Activated T-helper 1 cell treated with anti-CD3 and anti-CD28 coated beads, Interleukin-2, amount 50 U/mL, for 16 hours (primary cell): ENCODE results near the gene CELA2A.
"Not testable (repeated sequence)": the region's sequence is repeated elsewhere in the genome, so short reads cannot be mapped to it uniquely, and the experiment has no call there.

Experiments
- DNase-seq, 2 donors: peaks; one replicate each; pipeline ENCODE4 v3.0.0-alpha.2; 2020; ENCODE audit warnings: low read depth in 1 of 2, low spot score in 1 of 2

CELA2A gene

DNA sequence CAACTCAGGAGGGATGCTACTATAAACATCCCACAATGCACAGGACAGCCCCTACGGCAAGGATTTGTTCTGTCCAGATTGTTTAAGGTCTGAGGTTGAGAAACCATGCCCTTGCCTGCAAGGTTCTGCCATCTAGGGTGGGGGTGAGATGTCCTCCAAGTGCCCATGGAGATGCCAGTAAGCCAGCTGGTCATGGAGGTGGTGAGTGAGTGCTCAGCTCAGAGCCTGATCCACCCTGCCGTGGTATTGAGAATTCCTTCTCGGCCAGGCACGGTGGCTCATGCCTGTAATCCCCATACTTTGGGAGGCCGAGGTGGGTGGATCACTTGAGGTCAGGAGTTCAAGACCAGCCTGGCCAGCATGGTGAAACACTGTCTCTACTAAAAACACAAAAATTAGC, 31.6 kb upstream of the CELA2A start:
- no peak for DNase-seq

DNA sequence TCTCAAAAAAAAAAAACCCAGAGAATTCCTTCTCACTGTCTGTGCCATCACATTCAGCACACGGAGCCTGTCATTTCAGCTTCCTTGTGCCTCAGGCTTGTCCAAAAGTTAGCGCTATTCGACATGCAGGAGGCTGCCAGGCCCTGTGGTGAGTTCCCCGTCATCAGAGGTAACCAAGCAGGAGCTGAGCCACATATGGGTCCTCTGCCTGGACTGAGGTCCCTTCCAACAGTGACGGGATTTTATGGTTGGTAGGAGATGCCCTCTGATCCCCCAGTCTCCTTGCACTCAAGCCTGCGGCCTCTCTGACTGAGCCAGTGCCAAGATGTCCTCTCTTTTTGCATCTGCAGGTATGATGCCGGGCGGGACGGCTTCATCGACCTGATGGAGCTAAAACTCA, 31.0 kb upstream of the CELA2A start:
- DNase-seq = no peak

- DNase-seq = no peak
These were observed 30.6 kb upstream of the CELA2A start for GRCh38 chr1:15425958-15426357.

- DNase-seq = no peak
These were observed 29.8 kb upstream of the CELA2A start for GRCh38 chr1:15426492-15427279.

- no peak for DNase-seq
These were observed 29.3 kb upstream of the CELA2A start for GRCh38 chr1:15427280-15427666.

GRCh38 chr1:15428252-15428651, 28.3 kb upstream of the CELA2A start:
- not testable (repeated sequence) for DNase-seq

DNA sequence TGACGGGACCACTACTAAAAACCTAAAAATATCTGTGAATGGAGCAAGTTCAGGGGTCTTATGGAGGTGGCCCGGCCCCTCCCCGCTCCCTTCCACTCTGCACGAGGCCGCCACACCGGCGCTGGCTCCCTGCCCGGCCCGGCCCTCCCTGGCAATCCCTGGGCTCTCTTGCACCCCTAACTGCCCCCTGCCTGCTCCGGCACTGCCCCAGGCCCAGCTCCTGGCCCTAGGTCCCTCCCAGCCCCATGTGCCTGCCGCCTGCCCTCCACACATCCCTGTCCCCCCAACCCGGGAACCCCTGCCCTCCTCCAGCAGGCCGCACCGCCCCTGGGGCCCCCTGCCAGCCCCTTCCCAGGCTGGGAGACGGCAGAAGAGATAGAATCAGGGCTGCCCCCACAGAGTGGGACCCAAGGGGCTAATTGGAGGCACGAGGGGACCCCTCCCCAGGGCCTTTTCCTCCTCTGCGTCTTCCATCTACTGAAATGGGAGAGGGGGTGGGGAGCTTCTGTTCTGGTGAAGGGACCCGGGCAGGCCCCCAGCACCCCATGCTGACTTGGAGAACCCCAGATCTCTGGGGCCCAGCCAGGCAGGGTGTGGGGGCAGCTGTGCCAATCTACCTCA, 27.6 kb upstream of the CELA2A start:
- no peak for DNase-seq

DNA sequence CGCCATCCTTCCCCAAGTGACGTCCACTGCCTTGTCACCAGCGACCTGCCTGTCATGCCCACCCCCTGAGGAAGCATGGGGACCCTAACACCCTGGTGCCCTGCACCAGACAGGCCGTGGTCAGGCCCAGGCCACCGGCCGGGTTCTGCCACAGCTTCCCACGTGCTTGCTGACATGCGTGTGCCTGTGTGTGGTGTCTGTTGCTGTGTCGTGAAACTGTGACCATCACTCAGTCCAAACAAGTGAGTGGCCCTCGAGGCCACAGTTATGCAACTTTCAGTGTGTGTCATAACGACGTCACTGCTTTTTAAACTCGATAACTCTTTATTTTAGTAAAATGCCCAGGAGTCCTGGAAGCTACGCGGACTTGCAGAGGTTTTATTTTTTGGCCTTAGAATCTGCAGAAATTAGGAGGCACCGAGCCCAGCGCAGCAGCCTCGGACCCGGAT, 26.8 kb upstream of the CELA2A start:
- no peak for DNase-seq

GRCh38 chr1:15430787-15431570, 25.6 kb upstream of the CELA2A start:
- peak; percentile 57 to 72 for DNase-seq

DNA sequence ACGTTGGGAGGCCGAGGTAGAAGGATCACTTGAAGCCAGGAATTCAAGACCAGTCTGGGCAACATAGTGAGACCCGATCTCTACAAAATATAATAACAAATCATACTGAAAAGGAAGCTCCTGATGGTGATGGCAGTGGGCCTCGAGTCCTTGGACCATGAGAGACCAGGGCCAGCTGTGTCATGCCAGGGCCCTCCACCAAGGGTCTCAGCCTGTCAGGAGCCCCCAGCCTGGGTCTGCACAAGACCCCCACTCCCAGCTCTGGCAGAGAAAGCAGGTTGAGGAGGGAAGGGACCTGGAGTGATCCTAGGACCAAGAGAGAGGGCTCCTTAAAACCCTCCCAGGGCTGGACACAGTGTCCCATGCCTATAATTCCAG, 25.0 kb upstream of the CELA2A start:
- DNase-seq = no peak

GRCh38 chr1:15432324-15432723, 24.2 kb upstream of the CELA2A start:
- DNase-seq = no peak

GRCh38 chr1:15433471-15433870, 23.1 kb upstream of the CELA2A start:
- no peak for DNase-seq

DNA sequence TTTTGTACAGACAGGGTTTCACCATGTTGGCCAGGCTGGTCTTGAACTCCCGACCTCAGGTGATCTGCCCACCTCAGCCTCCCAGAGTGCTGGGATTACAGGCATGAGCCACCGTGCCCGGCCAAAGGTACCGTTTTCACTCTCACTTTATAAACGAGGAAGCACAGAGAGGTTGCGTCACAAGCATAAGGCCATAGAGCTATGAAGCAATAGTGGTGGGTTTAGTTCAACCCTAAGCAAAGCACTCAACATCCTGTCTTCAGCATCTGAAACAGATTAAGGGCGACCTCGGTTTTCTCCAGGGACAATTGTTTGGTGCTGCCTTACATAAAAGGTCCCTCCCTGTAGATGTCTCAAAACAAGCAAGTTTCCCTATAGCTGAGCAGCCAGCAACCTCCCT, 21.8 kb upstream of the CELA2A start:
- not testable (repeated sequence) for DNase-seq

GRCh38 chr1:15435239-15436077, 21.1 kb upstream of the CELA2A start:
- no peak for DNase-seq

- no peak for DNase-seq
These were observed 19.6 kb upstream of the CELA2A start for GRCh38 chr1:15436881-15437442.

GRCh38 chr1:15439325-15439724, 17.2 kb upstream of the CELA2A start:
- DNase-seq = no peak

DNA sequence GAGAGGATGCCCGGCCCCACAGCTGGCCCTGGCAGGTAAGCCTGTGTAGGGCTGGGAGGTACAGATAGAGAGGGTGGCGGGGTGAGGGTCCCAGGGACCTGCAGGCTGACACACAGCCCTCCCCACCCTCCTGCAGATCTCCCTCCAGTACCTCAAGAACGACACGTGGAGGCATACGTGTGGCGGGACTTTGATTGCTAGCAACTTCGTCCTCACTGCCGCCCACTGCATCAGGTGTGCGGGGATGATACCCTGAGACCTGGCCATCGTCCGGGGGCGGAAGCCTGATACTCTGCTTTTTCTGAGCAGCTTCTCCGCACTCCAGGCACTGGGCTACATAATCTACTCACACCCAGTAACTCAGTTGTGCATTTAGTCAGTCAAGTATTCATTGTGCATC, 16.2 kb upstream of the CELA2A start:
- no peak for DNase-seq

DNA sequence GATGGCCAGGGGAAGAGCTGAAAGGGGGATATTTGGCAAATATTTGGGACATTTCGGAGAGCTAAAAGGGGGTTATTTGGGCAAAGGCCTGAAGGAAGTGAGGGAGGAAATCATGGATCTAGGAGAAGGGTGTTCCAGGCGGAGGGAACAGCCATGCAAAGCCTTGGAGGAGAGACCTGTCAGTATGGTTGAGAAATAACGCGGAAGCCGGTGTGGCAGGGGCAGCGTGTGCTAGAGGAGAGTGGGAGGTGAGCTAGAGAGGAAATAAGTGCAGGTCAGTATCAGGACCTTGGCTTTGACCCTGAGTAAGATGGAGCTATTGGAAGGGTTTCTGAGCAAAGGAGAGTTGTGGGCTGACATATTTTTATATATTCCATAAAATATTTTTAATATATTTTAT, 15.3 kb upstream of the CELA2A start:
- no peak for DNase-seq

DNA sequence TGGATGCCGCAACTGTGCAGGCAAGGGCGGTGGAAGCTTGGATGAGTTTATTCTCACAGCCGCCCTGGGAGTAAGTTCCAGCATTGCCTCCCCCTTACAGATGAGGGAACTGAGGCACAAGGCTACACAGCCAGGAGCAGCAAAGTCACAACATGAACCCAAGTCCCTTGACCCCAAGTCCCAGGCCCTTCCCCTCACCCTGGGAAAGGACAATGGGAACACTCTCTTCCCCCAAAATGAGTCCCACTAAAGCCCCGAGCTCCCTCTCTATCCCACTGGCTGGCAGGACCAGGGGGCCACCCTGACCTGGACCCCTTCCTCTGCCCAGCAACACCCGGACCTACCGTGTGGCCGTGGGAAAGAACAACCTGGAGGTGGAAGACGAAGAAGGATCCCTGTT, 14.4 kb upstream of the CELA2A start:
- DNase-seq = no peak

DNA sequence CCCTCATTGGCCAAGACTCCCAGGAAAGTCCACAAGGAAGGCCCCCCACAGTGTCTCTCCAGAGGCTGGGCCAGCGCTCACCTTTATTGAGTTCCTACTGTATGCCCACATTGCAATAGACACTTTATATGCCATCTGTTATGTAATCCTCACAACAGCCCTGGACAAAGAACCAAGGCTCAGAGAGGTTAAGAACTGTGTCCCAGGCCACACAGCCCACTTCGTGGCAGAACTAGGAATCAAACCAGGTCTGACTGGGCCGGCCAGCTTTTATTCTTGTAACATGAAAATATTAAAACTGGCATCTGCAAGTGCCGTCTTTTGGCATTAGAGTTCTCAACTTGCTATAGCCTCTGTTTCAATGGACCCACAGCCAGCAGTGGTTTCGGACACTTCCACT, 13.8 kb upstream of the CELA2A start:
- no peak for DNase-seq

DNA sequence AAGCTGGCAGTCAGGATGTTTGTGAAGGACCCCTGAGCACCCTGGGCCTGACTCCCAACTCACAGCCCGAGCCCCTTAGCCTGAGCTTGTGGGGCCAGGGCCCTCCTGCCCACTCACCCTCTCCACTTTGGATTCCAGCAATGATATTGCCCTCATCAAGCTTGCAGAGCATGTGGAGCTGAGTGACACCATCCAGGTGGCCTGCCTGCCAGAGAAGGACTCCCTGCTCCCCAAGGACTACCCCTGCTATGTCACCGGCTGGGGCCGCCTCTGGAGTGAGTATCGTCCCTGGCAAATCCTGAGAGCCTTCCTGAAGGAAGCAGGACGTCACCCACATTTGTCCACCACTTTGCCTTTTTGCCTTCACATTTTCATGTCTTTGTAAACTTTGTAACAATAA, 13.3 kb upstream of the CELA2A start:
- no peak for DNase-seq
